ENCODE data around the gene DISP3. TPM values are rescaled to one million over a fixed set of nuclear protein-coding genes. Genes with fewer than 3 reads are reported as not detected.

Gene DISP3
- total RNA-seq, 1 experiment from 2014 or later: 2.3 TPM

DNA sequence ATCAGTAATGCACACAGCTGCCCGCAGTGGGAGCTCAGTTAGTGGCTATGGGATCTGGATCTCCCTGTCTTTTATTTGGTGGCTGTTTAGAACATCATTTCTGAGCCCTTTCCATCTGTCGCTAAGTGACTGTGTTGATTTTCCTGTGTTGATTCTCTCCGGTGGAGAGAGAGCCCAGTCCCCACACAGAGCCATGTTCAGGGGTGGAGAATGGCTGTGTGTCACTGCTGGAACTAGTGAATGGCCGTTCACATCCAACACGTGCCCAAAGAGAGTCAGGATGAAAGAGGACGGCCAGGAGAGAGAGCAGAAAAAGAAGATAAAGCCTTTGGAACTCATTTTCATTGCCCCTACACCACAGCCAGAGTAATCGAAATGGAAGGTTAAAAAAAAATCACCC, 99.0 kb downstream of the DISP3 start:
- Histone ChIP-seq H3K27ac (ENCODE audit: low read depth, low read length) (no peak overlapping the region), H3K9me3 (ENCODE audit: control insufficient read depth in 1 of 2, insufficient read depth in 1 of 2, low read depth in 1 of 2, low read length in 2 of 2) (no peaks in the 10 kb centered on the region), H3K36me3 (ENCODE audit: control insufficient read depth in 1 of 2, insufficient read depth in 2 of 2, low read length in 2 of 2) (no peaks in the 10 kb centered on the region), H2AFZ (ENCODE audit: low read depth, low read length, poor library complexity, severe bottlenecking) (no peak overlapping the region), H3K27me3 (ENCODE audit: insufficient read depth, low read length) (peaks cover 21% of the 10 kb centered on the region), H3K4me2 (ENCODE audit: low read length) (no peak overlapping the region), H3K4me1 (ENCODE audit: control insufficient read depth in 1 of 2, insufficient read depth in 2 of 2, low read length in 2 of 2) (no peaks in the 10 kb centered on the region), H3K4me3 (replicated peaks in 1 of 2; ENCODE audit: low read depth in 1 of 2, low read length in 2 of 2) (no peak overlapping the region), H4K20me1 (ENCODE audit: insufficient read depth) (no peaks in the 10 kb centered on the region), H3K79me2 (ENCODE audit: insufficient read depth, low read length) (no peaks in the 10 kb centered on the region), H3K9ac (ENCODE audit: low read length) (no peak overlapping the region), H3K9me2 (ENCODE audit: insufficient read depth) (no peaks in the 10 kb centered on the region)
- DNase-seq (ENCODE audit: low read depth, low spot score) (no peak), ATAC-seq (no peak)
- no TSS peak for BruUV-seq (replicated peaks)
- intact Hi-C loops (cut with micrococcal nuclease): no loop called here
- no peak for TF ChIP-seq YY1 (IDR thresholded peaks at IDR 0.05; ENCODE audit: extremely low read depth, insufficient replicate concordance, low read depth, low read length)
- TF ChIP-seq, protein P1, sequence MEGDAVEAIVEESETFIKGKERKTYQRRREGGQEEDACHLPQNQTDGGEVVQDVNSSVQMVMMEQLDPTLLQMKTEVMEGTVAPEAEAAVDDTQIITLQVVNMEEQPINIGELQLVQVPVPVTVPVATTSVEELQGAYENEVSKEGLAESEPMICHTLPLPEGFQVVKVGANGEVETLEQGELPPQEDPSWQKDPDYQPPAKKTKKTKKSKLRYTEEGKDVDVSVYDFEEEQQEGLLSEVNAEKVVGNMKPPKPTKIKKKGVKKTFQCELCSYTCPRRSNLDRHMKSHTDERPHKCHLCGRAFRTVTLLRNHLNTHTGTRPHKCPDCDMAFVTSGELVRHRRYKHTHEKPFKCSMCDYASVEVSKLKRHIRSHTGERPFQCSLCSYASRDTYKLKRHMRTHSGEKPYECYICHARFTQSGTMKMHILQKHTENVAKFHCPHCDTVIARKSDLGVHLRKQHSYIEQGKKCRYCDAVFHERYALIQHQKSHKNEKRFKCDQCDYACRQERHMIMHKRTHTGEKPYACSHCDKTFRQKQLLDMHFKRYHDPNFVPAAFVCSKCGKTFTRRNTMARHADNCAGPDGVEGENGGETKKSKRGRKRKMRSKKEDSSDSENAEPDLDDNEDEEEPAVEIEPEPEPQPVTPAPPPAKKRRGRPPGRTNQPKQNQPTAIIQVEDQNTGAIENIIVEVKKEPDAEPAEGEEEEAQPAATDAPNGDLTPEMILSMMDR (IDR thresholded peaks at IDR 0.05 in 2 of 3, conservative IDR thresholded peaks at IDR 0.05 in 1 of 3; ENCODE audit: borderline replicate concordance in 1 of 3, insufficient read depth in 1 of 3, low read depth in 2 of 3, low read length in 2 of 3): no peak
- TF ChIP-seq SIN3A (IDR thresholded peaks at IDR 0.05; ENCODE audit: low read depth): no peak
- TF ChIP-seq, protein P2, sequence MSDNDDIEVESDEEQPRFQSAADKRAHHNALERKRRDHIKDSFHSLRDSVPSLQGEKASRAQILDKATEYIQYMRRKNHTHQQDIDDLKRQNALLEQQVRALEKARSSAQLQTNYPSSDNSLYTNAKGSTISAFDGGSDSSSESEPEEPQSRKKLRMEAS (IDR thresholded peaks at IDR 0.05): no peak
- TF ChIP-seq, protein P3, sequence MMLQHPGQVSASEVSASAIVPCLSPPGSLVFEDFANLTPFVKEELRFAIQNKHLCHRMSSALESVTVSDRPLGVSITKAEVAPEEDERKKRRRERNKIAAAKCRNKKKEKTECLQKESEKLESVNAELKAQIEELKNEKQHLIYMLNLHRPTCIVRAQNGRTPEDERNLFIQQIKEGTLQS (IDR thresholded peaks at IDR 0.05): no peak
- no peak for TF ChIP-seq EZH2 (IDR thresholded peaks at IDR 0.05)
- no peak for TF ChIP-seq ZNF274 (IDR thresholded peaks at IDR 0.05; ENCODE audit: low read depth, low read length)
- no peak for TF ChIP-seq JUND (IDR thresholded peaks at IDR 0.05)
- ChIA-PET POLR2A (no interaction called here), CTCF (no interaction called here), RAD21 (ENCODE audit: low non-redundant PET in 1 of 2, low total read pairs in 2 of 2, uncharacterized antibody in 2 of 2, unreplicated experiment in 2 of 2) (no interaction called here)

DNA sequence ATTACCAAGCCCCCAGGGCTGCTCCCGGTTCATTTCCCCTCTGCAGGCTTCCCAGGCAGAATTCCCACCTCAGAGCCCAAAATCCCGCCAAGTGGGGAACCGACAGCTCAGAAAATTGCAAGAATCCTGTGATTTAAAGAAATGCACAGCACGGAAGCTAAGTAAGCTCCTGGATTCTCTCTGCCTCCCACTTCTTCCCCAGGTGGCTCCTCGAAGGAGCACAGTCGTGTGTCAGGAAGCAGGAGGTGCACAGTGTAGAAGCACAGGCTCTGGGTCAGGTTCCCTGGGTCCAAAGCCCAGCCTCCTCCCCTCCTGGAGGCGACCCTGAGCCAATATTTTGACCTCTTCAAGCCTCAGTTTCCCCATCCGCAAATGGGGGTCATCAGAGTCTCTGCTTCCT, 100.6 kb downstream of the DISP3 start:
- ChIA-PET RAD21 (ENCODE audit: low non-redundant PET in 1 of 2, low total read pairs in 2 of 2, uncharacterized antibody in 2 of 2, unreplicated experiment in 2 of 2) (no interaction called here), POLR2A (no interaction called here), CTCF (no interaction called here)
- Histone ChIP-seq H4K20me1 (ENCODE audit: insufficient read depth) (no peaks in the 10 kb centered on the region), H3K27ac (ENCODE audit: low read depth, low read length) (no peak overlapping the region), H2AFZ (ENCODE audit: low read depth, low read length, poor library complexity, severe bottlenecking) (no peak overlapping the region), H3K9me2 (ENCODE audit: insufficient read depth) (no peaks in the 10 kb centered on the region), H3K36me3 (ENCODE audit: control insufficient read depth in 1 of 2, insufficient read depth in 2 of 2, low read length in 2 of 2) (no peaks in the 10 kb centered on the region), H3K27me3 (ENCODE audit: insufficient read depth, low read length) (peaks cover 34% of the 10 kb centered on the region), H3K4me2 (ENCODE audit: low read length) (no peak overlapping the region), H3K4me1 (ENCODE audit: control insufficient read depth in 1 of 2, insufficient read depth in 2 of 2, low read length in 2 of 2) (no peaks in the 10 kb centered on the region), H3K9me3 (ENCODE audit: control insufficient read depth in 1 of 2, insufficient read depth in 1 of 2, low read depth in 1 of 2, low read length in 2 of 2) (no peaks in the 10 kb centered on the region), H3K79me2 (ENCODE audit: insufficient read depth, low read length) (no peaks in the 10 kb centered on the region), H3K4me3 (replicated peaks in 1 of 2; ENCODE audit: low read depth in 1 of 2, low read length in 2 of 2) (no peak overlapping the region), H3K9ac (ENCODE audit: low read length) (no peak overlapping the region)
- intact Hi-C loops (cut with micrococcal nuclease): no loop called here
- no TSS peak for BruUV-seq (replicated peaks)
- ATAC-seq: no peak
- TF ChIP-seq SP1 (IDR thresholded peaks at IDR 0.05; ENCODE audit: low read depth) (no peak), EGR1 (IDR thresholded peaks at IDR 0.05; ENCODE audit: low read depth) (no peak), CBX3 (IDR thresholded peaks at IDR 0.05; ENCODE audit: low read depth) (no peak), FOSL1 (IDR thresholded peaks at IDR 0.05; ENCODE audit: low read depth) (no peak), JUND (IDR thresholded peaks at IDR 0.05) (no peak)
- TF ChIP-seq, protein P3 (IDR thresholded peaks at IDR 0.05): no peak
- TF ChIP-seq, protein P4, sequence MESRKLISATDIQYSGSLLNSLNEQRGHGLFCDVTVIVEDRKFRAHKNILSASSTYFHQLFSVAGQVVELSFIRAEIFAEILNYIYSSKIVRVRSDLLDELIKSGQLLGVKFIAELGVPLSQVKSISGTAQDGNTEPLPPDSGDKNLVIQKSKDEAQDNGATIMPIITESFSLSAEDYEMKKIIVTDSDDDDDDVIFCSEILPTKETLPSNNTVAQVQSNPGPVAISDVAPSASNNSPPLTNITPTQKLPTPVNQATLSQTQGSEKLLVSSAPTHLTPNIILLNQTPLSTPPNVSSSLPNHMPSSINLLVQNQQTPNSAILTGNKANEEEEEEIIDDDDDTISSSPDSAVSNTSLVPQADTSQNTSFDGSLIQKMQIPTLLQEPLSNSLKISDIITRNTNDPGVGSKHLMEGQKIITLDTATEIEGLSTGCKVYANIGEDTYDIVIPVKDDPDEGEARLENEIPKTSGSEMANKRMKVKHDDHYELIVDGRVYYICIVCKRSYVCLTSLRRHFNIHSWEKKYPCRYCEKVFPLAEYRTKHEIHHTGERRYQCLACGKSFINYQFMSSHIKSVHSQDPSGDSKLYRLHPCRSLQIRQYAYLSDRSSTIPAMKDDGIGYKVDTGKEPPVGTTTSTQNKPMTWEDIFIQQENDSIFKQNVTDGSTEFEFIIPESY (IDR thresholded peaks at IDR 0.05; ENCODE audit: extremely low read depth, insufficient replicate concordance, low read length): no peak
- TF ChIP-seq, protein P1 (IDR thresholded peaks at IDR 0.05 in 2 of 3, conservative IDR thresholded peaks at IDR 0.05 in 1 of 3; ENCODE audit: borderline replicate concordance in 1 of 3, insufficient read depth in 1 of 3, low read depth in 2 of 3, low read length in 2 of 3): no peak
- no peak for DNase-seq (ENCODE audit: low read depth, low spot score)

Measured in HCT116 (cell line).